ENCODE data around the gene OMD. TPM values are rescaled to one million over a fixed set of nuclear protein-coding genes. Genes with fewer than 3 reads are reported as not detected.

The OMD gene
- total and polyA plus RNA-seq, 9 of the 15 experiments (the other 6 are each of a cell fraction or from before 2014, with no cell fraction given) = 0.21 TPM; not detected in 8

DNA sequence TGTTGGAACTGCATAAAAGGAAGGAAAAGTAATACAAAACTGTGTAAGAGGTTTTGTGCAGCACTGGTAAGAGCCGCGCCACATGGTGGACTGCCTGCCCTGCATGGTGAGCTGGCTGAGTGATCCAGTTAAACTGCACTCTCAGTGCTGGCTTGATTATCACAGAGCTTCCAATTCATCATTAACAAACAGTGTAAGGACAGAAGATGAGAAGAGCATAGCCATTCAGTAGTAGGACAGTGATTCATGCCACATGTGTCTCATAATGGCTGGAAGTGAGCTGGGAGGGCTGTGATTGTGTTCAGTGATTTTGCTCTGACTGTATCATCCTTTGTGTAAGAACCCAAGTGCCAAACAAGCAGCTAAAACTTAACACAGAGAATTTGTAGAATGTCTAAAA, 43.9 kb upstream of the OMD start:
- no peaks in the 10 kb centered on the region for H3K9me1 ChIP-seq (ENCODE audit: control insufficient read depth, insufficient read depth, low read length)
- WGBS (ENCODE audit: insufficient coverage, low coverage, missing lambda C conversion rate) = 96% methylated on average over 2 of the region's 2 CpGs
- ChIA-PET CTCF (ENCODE audit: low intra/inter-chr PET ratio) (no interaction called here), POLR2A (interaction anchor here (1.8 kb wide), 1 partner anchor 8 kb away, joined by 4 read pairs; no protein-coding TSS in a partner anchor)
- H3K9ac ChIP-seq (ENCODE audit: insufficient read depth in 1 of 2, low read depth in 2 of 2, low read length in 2 of 2) = no peak overlapping the region
- H3K27me3 ChIP-seq (ENCODE audit: control insufficient read depth in 2 of 2, insufficient read depth in 2 of 2, low read length in 2 of 2) = no peaks in the 10 kb centered on the region
- H4K20me1 ChIP-seq (replicated peaks; ENCODE audit: control insufficient read depth, insufficient read depth, low read length) = no peaks in the 10 kb centered on the region; the same call in 1 of the 2 replicates
- in situ Hi-C loops (cut with MboI) = no loop called here
- no peak overlapping the region for H3K4me2 ChIP-seq (ENCODE audit: insufficient read depth, low read length)
- DNase-seq (ENCODE audit: extremely low read depth in 1 of 4, low spot score in 3 of 4) (no peak), ATAC-seq (no peak), FAIRE-seq (no peak)
- intact Hi-C loops (cut with micrococcal nuclease) = loop anchor here (10.0 kb wide), 1 partner anchor 333 kb away; no protein-coding TSS in a partner anchor
- H3K79me2 ChIP-seq (ENCODE audit: control insufficient read depth, insufficient read depth, low read length) = no peaks in the 10 kb centered on the region
- peaks cover 0 to 7% of the 10 kb centered on the region in 2 experiments; a peak in 2 of 5 replicates for H3K4me1 ChIP-seq (replicated peaks in 1 of 2; ENCODE audit: control insufficient read depth in 2 of 2, insufficient read depth in 2 of 2, low read length in 2 of 2)
- H3K36me3 ChIP-seq (ENCODE audit: control insufficient read depth, insufficient read depth, low read length) = no peaks in the 10 kb centered on the region
- H2AFZ ChIP-seq (ENCODE audit: low read depth, low read length) = no peak overlapping the region
- no TSS peak for BruUV-seq (replicated peaks)
- H3K9me3 ChIP-seq (replicated peaks; ENCODE audit: control insufficient read depth, insufficient read depth, low read depth, low read length) = no peaks in the 10 kb centered on the region
- no peak overlapping the region for H3K4me3 ChIP-seq
- no peak overlapping the region for H3K27ac ChIP-seq (ENCODE audit: extremely low read depth, low read depth, low read length)
- peak; percentile 17 to 30; a peak in 1 of 4 replicates for TF ChIP-seq KDM1A (IDR thresholded peaks at IDR 0.05)
- no peak for TF ChIP-seq TAF1 (IDR thresholded peaks at IDR 0.05; ENCODE audit: control insufficient read depth, extremely low read depth, insufficient read depth, low read length, severe bottlenecking)

GRCh38 chr9:92467511-92467910, 43.2 kb upstream of the OMD start:
- TF ChIP-seq PRPF4 (IDR thresholded peaks at IDR 0.05; ENCODE audit: insufficient read depth, low read depth, low read length, poor library complexity, severe bottlenecking) (no peak), MTA1 (IDR thresholded peaks at IDR 0.05; ENCODE audit: borderline replicate concordance) (no peak)
- TF ChIP-seq, protein P1, sequence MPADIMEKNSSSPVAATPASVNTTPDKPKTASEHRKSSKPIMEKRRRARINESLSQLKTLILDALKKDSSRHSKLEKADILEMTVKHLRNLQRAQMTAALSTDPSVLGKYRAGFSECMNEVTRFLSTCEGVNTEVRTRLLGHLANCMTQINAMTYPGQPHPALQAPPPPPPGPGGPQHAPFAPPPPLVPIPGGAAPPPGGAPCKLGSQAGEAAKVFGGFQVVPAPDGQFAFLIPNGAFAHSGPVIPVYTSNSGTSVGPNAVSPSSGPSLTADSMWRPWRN (IDR thresholded peaks at IDR 0.05; ENCODE audit: low read depth) = no peak
- Histone ChIP-seq H3K9ac (ENCODE audit: insufficient read depth in 1 of 2, low read depth in 2 of 2, low read length in 2 of 2) (no peak overlapping the region), H3K4me1 (replicated peaks in 1 of 2; ENCODE audit: control insufficient read depth in 2 of 2, insufficient read depth in 2 of 2, low read length in 2 of 2) (peaks cover 0 to 7% of the 10 kb centered on the region in 2 experiments; a peak in 2 of 5 replicates), H3K9me1 (ENCODE audit: control insufficient read depth, insufficient read depth, low read length) (no peaks in the 10 kb centered on the region), H4K20me1 (replicated peaks; ENCODE audit: control insufficient read depth, insufficient read depth, low read length) (no peaks in the 10 kb centered on the region; the same call in 1 of the 2 replicates), H3K27ac (ENCODE audit: extremely low read depth, low read depth, low read length) (no peak overlapping the region), H3K9me3 (replicated peaks; ENCODE audit: control insufficient read depth, insufficient read depth, low read depth, low read length) (no peaks in the 10 kb centered on the region), H3K4me2 (ENCODE audit: insufficient read depth, low read length) (no peak overlapping the region), H3K4me3 (no peak overlapping the region), H3K36me3 (ENCODE audit: control insufficient read depth, insufficient read depth, low read length) (no peaks in the 10 kb centered on the region), H2AFZ (ENCODE audit: low read depth, low read length) (no peak overlapping the region), H3K79me2 (ENCODE audit: control insufficient read depth, insufficient read depth, low read length) (no peaks in the 10 kb centered on the region), H3K27me3 (ENCODE audit: control insufficient read depth in 2 of 2, insufficient read depth in 2 of 2, low read length in 2 of 2) (no peaks in the 10 kb centered on the region)
- CTCF ChIA-PET (ENCODE audit: low intra/inter-chr PET ratio) = no interaction called here
- DNase-seq (ENCODE audit: extremely low read depth in 1 of 4, low spot score in 3 of 4) (no peak), FAIRE-seq (no peak), ATAC-seq (no peak)
- no TSS peak for BruUV-seq (replicated peaks)
- intact Hi-C loops (cut with micrococcal nuclease) = loop anchor here (10.0 kb wide), 1 partner anchor 333 kb away; no protein-coding TSS in a partner anchor
- POLR2A ChIA-PET = interaction anchor here (1.8 kb wide), 1 partner anchor 9 kb away, joined by 4 read pairs; no protein-coding TSS in a partner anchor
- in situ Hi-C loops (cut with MboI) = no loop called here
- WGBS (ENCODE audit: insufficient coverage, low coverage, missing lambda C conversion rate) = 14% methylated on average over 2 of the region's 2 CpGs
